ENCODE data around the gene FIBCD1. TPM values are rescaled to one million over a fixed set of nuclear protein-coding genes. Genes with fewer than 3 reads are reported as not detected.

FIBCD1 gene
- total and polyA plus RNA-seq, 8 donors, result 0.18 to 6.4 (median 0.41) TPM; not detected in 4

- TF ChIP-seq POLR2A (IDR thresholded peaks at IDR 0.05) (no peak), CTCF (IDR thresholded peaks at IDR 0.05) (no peak), POLR2AphosphoS5 (IDR thresholded peaks at IDR 0.05) (no peak), EP300 (IDR thresholded peaks at IDR 0.05) (no peak)
- WGBS, 5 donors, result 42 to 61% (median 48%) methylated on average over 9 of the region's 9 CpGs
- peaks cover 27 to 75% (median 59%) of the 10 kb centered on the region in 4 donors for H3K4me1 ChIP-seq
- no peak for DNase-seq
- peak overlapping the region; percentile 48 to 79 (median 60) for H3K27ac ChIP-seq
- H3K9me3 ChIP-seq, result no peaks in the 10 kb centered on the region
- no peaks in the 10 kb centered on the region for H3K27me3 ChIP-seq
- H3K4me3 ChIP-seq, result no peak overlapping the region
- intact Hi-C loops (cut with DNase I; ENCODE audit: low total_unique reads), result no loop called here
- H3K36me3 ChIP-seq, result peaks cover 50 to 94% (median 76%) of the 10 kb centered on the region in 4 donors
These were observed 66.5 kb downstream of the FIBCD1 start for GRCh38 chr9:130872508-130872907.

GRCh38 chr9:130872093-130872492 lies 67.0 kb downstream of the FIBCD1 start:
- H3K27ac ChIP-seq, result peak overlapping the region in 4 of 5 donors; percentile 48 to 79 (median 62)
- no peaks in the 10 kb centered on the region for H3K9me3 ChIP-seq
- 90 to 92% (median 91%) methylated on average over 15 of the region's 15 CpGs for whole genome bisulfite sequencing, 5 donors
- intact Hi-C loops (cut with DNase I; ENCODE audit: low total_unique reads), result no loop called here
- H3K27me3 ChIP-seq, result no peaks in the 10 kb centered on the region
- no peak overlapping the region for H3K4me3 ChIP-seq
- H3K4me1 ChIP-seq, result peaks cover 27 to 79% (median 61%) of the 10 kb centered on the region in 4 donors
- no peak for TF ChIP-seq EP300 (IDR thresholded peaks at IDR 0.05)
- no peak for TF ChIP-seq POLR2A (IDR thresholded peaks at IDR 0.05)
- TF ChIP-seq POLR2AphosphoS5 (IDR thresholded peaks at IDR 0.05), result no peak
- TF ChIP-seq CTCF (IDR thresholded peaks at IDR 0.05), result no peak
- no peak for DNase-seq
- peaks cover 46 to 92% (median 76%) of the 10 kb centered on the region in 4 donors for H3K36me3 ChIP-seq

- intact Hi-C loops (cut with DNase I; ENCODE audit: low total_unique reads), result no loop called here
- Histone ChIP-seq H3K27ac (peak overlapping the region in 1 of 5 donors; percentile 79), H3K27me3 (no peaks in the 10 kb centered on the region), H3K9me3 (no peaks in the 10 kb centered on the region), H3K4me1 (peaks cover 27 to 84% (median 65%) of the 10 kb centered on the region in 4 donors), H3K4me3 (no peak overlapping the region), H3K36me3 (peaks cover 43 to 86% (median 78%) of the 10 kb centered on the region in 4 donors)
- WGBS, 5 donors, result 84 to 91% (median 89%) methylated on average over 10 of the region's 10 CpGs
- TF ChIP-seq CTCF (IDR thresholded peaks at IDR 0.05), result no peak
- no peak for TF ChIP-seq EP300 (IDR thresholded peaks at IDR 0.05)
- TF ChIP-seq POLR2AphosphoS5 (IDR thresholded peaks at IDR 0.05), result no peak
- no peak for TF ChIP-seq POLR2A (IDR thresholded peaks at IDR 0.05)
- DNase-seq, result no peak
These were observed 67.5 kb downstream of the FIBCD1 start for GRCh38 chr9:130871395-130872062.

- H3K36me3 ChIP-seq, result peaks cover 40 to 78% (median 72%) of the 10 kb centered on the region in 4 donors
- H3K27ac ChIP-seq, result peak overlapping the region in 1 of 5 donors; percentile 79
- WGBS, 5 donors, result 83 to 90% (median 85%) methylated on average over 17 of the region's 17 CpGs
- DNase-seq, result no peak
- no peak overlapping the region for H3K4me3 ChIP-seq
- no peak for TF ChIP-seq POLR2A (IDR thresholded peaks at IDR 0.05)
- TF ChIP-seq EP300 (IDR thresholded peaks at IDR 0.05), result no peak
- TF ChIP-seq CTCF (IDR thresholded peaks at IDR 0.05), result no peak
- TF ChIP-seq POLR2AphosphoS5 (IDR thresholded peaks at IDR 0.05), result no peak
- intact Hi-C loops (cut with DNase I; ENCODE audit: low total_unique reads), result no loop called here
- H3K27me3 ChIP-seq, result no peaks in the 10 kb centered on the region
- H3K9me3 ChIP-seq, result no peaks in the 10 kb centered on the region
- peaks cover 27 to 91% (median 68%) of the 10 kb centered on the region in 4 donors for H3K4me1 ChIP-seq
These were observed 68.3 kb downstream of the FIBCD1 start for GRCh38 chr9:130870491-130871381.

Measured in stomach (tissue), 9 donors.